CD4-positive, alpha-beta T cell treated with Interferon gamma for 1 hour (primary cell): ENCODE results near the gene SAMD1.
"Not testable (repeated sequence)": the region's sequence is repeated elsewhere in the genome, so short reads cannot be mapped to it uniquely, and the experiment has no call there.

Experiments
- DNase-seq: peaks from one replicate; pipeline ENCODE4 v3.0.0-alpha.2; 2020

Gene SAMD1

GRCh38 chr19:14058182-14059092, 32.1 kb downstream of the SAMD1 start:
- DNase-seq, result no peak

- DNase-seq, result no peak
Measured at GRCh38 chr19:14056741-14057356, 33.7 kb downstream of the SAMD1 start.

GRCh38 chr19:14056069-14056666, 34.4 kb downstream of the SAMD1 start:
- DNase-seq, result no peak

- no peak for DNase-seq
Measured at GRCh38 chr19:14055396-14055795, 35.2 kb downstream of the SAMD1 start.

GRCh38 chr19:14054721-14055120, 35.8 kb downstream of the SAMD1 start:
- no peak for DNase-seq

GRCh38 chr19:14054099-14054498, 36.5 kb downstream of the SAMD1 start:
- no peak for DNase-seq

GRCh38 chr19:14053500-14053899, 37.1 kb downstream of the SAMD1 start:
- no peak for DNase-seq

GRCh38 chr19:14053032-14053431, 37.5 kb downstream of the SAMD1 start:
- no peak for DNase-seq

- no peak for DNase-seq
Measured at GRCh38 chr19:14052470-14052869, 38.1 kb downstream of the SAMD1 start.

- DNase-seq, result no peak
Measured at GRCh38 chr19:14051980-14052379, 38.6 kb downstream of the SAMD1 start.

- DNase-seq, result not testable (repeated sequence)
Measured at GRCh38 chr19:14050961-14051360, 39.6 kb downstream of the SAMD1 start.

GRCh38 chr19:14050512-14050911, 40.0 kb downstream of the SAMD1 start:
- no peak for DNase-seq

GRCh38 chr19:14048443-14049153, 42.0 kb downstream of the SAMD1 start:
- DNase-seq, result peak; percentile 69

- not testable (repeated sequence) for DNase-seq
Measured at GRCh38 chr19:14047866-14048265, 42.7 kb downstream of the SAMD1 start.

- peak; percentile 63 for DNase-seq
Measured at GRCh38 chr19:14042659-14043608, 47.6 kb downstream of the SAMD1 start.

GRCh38 chr19:14039181-14039580, 51.4 kb downstream of the SAMD1 start:
- DNase-seq, result no peak
